ENCODE results near the gene ANKMY1. TPM values are rescaled to one million over a fixed set of nuclear protein-coding genes. Genes with fewer than 3 reads are reported as not detected.

Gene ANKMY1
- total RNA-seq, 1 experiment from 2014 or later, result 19.5 TPM

- ATAC-seq (no peak), DNase-seq (no peak)
- H3F3A ChIP-seq (ENCODE audit: low read length, unreplicated experiment), result no peaks in the 10 kb centered on the region
- no peak overlapping the region for H2AFZ ChIP-seq (ENCODE audit: low read length)
- ChIA-PET CTCF (interaction anchor here (0.6 kb wide), 1 partner anchor 10 kb away, joined by 8 read pairs; no protein-coding TSS in a partner anchor), POLR2A (ENCODE audit: unreplicated experiment) (no interaction called here)
- no peaks in the 10 kb centered on the region for H3K36me3 ChIP-seq (ENCODE audit: low read depth, low read length)
- no peak overlapping the region for H3K27ac ChIP-seq (ENCODE audit: low read length)
- H3K79me2 ChIP-seq (ENCODE audit: low read length), result peaks cover 26% of the 10 kb centered on the region
- intact Hi-C loops (cut with micrococcal nuclease), result no loop called here
- no peaks in the 10 kb centered on the region for H3K9me3 ChIP-seq (ENCODE audit: low read length)
- H3K4me3 ChIP-seq (ENCODE audit: low read length), result peak overlapping the region; percentile 78
- H4K20me1 ChIP-seq (ENCODE audit: low read length), result no peaks in the 10 kb centered on the region
- peaks cover 40% of the 10 kb centered on the region for H3K4me1 ChIP-seq (ENCODE audit: insufficient read depth, low read length)
- no peaks in the 10 kb centered on the region for H3K9me2 ChIP-seq (replicated peaks; ENCODE audit: low read length)
- H3K27me3 ChIP-seq (ENCODE audit: low read length), result no peaks in the 10 kb centered on the region
- peak overlapping the region; percentile 93 for H3K4me2 ChIP-seq (ENCODE audit: low read length)
- TSS peak; percentile 28 for BruUV-seq (replicated peaks)
- H3K9ac ChIP-seq (ENCODE audit: low read length), result no peak overlapping the region
- TF ChIP-seq EZH2 (IDR thresholded peaks at IDR 0.05; ENCODE audit: low read length, unreplicated experiment) (no peak), EZH2phosphoT487 (IDR thresholded peaks at IDR 0.05; ENCODE audit: borderline replicate concordance, low read length) (no peak), CTCF (conservative IDR thresholded peaks at IDR 0.05; ENCODE audit: low read depth, low read length) (no peak)
These were observed 11.8 kb upstream of the ANKMY1 start for GRCh38 chr2:240569523-240569997.

DNA sequence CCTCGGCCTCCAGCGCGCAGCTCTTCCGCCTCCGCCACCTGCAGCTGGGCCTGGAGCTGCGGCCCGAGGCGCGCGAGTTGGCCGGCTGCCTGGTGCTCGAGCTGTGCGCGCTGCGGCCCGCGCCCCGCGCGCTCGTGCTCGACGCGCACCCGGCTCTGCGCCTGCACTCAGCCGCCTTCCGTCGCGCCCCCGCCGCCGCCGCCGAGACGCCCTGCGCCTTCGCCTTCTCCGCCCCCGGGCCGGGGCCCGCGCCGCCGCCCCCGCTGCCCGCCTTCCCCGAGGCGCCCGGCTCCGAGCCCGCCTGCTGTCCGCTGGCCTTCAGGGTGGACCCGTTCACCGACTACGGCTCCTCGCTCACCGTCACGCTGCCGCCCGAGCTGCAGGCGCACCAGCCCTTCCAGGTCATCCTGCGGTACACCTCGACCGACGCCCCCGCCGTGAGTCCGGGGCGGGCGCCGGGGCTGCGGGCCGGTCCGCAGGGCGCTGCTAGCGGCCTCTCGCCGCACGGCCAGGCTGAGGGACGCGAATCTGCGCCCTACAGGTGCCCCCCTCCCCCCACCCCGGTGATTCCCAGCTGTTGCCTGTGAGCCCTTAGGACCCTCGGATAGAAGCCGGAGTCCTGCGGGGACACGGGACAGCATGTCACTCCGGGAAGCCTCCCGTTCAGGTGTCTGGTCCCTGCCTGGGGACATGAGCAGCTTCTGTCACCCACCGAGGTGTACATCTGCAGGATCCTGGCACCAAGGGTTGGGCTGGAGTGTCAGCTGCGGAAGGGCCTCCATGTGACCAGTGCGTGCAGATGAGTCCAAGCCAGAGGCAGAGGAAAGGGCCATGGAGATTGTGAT is 11.1 kb upstream of the ANKMY1 start:
- POLR2A ChIA-PET (ENCODE audit: unreplicated experiment), result interaction anchor here (0.7 to 1.0 kb wide), 2 partner anchors 8 to 11 kb away, joined by 3 read pairs; no protein-coding TSS in a partner anchor
- intact Hi-C loops (cut with micrococcal nuclease), result no loop called here
- CTCF ChIA-PET, result interaction anchor here (0.6 to 0.7 kb wide), 2 partner anchors 11 to 269 kb away, joined by 3 to 8 read pairs; no protein-coding TSS in a partner anchor

More for the DNA sequence above, 11.1 kb upstream of the ANKMY1 start:
- H3K36me3 ChIP-seq (ENCODE audit: low read depth, low read length), result no peaks in the 10 kb centered on the region
- TF ChIP-seq EZH2phosphoT487 (IDR thresholded peaks at IDR 0.05; ENCODE audit: borderline replicate concordance, low read length), result no peak
- TF ChIP-seq EZH2 (IDR thresholded peaks at IDR 0.05; ENCODE audit: low read length, unreplicated experiment), result no peak
- no peak for TF ChIP-seq CTCF (conservative IDR thresholded peaks at IDR 0.05; ENCODE audit: low read depth, low read length)
- no peaks in the 10 kb centered on the region for H3K27me3 ChIP-seq (ENCODE audit: low read length)
- no peak overlapping the region for H3K27ac ChIP-seq (ENCODE audit: low read length)
- peak overlapping the region; percentile 61; the same call in 1 of the 2 replicates for H2AFZ ChIP-seq (ENCODE audit: low read length)
- H3K4me3 ChIP-seq (ENCODE audit: low read length), result peak overlapping the region; percentile 78
- H3K4me2 ChIP-seq (ENCODE audit: low read length), result peak overlapping the region; percentile 93
- H3K9ac ChIP-seq (ENCODE audit: low read length), result peak overlapping the region; percentile 61
- no peaks in the 10 kb centered on the region for H3F3A ChIP-seq (ENCODE audit: low read length, unreplicated experiment)
- DNase-seq, result peak; percentile 66
- no peaks in the 10 kb centered on the region for H3K9me2 ChIP-seq (replicated peaks; ENCODE audit: low read length)
- H3K4me1 ChIP-seq (ENCODE audit: insufficient read depth, low read length), result peaks cover 42% of the 10 kb centered on the region
- H3K79me2 ChIP-seq (ENCODE audit: low read length), result peaks cover 26% of the 10 kb centered on the region
- ATAC-seq, result peak; percentile 5
- H3K9me3 ChIP-seq (ENCODE audit: low read length), result no peaks in the 10 kb centered on the region
- BruUV-seq (replicated peaks), result no TSS peak
- no peaks in the 10 kb centered on the region for H4K20me1 ChIP-seq (ENCODE audit: low read length)

All from PC-3 (cell line).